CD1c-positive myeloid dendritic cell (primary cell): Measurements from ENCODE around the gene DCAF7.

Experiments
- DNase-seq: peaks from one replicate; pipeline ENCODE4 v3.0.0-alpha.2; 2016; ENCODE audit errors: extremely low spot score

DCAF7 gene

DNA sequence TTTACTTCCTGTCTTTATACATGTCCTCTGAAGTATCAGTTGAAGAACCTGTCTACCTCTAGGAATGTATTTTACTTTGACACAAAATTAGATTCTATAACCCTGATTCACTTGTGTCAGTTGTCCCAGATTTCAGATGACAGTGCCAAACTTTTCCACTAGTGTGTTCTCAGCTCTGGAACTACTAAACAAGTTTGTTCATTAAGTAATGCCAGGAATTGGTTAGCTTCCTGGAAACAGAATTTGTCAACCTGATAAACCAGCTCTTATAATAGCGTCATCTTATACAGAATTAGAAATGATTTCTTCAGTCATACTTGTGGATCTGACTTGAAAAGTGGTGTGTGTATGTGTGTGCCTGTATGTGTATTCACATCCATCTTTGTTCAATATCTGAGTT, 79.3 kb downstream of the DCAF7 start:
- DNase-seq, result no peak

DNA sequence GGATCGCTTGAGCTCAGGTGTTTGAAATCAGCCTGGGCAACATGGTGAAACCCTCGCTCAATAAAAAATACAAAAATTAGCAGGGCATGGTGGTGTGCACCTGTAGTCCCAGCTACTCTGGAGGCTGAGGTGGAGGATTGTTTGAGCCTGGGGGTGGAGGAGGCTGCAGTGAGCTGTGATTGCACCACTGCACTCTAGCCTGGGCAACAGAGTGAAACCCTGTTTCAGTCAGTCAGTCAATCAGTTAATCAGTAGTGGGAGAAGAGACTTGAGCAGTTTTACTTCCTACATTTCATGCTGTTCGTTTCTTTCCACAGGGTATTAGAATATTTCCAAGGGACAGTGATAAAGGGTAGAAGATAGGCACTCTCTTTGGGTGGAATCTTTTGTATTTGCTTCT, 80.8 kb downstream of the DCAF7 start:
- DNase-seq, result no peak

DNA sequence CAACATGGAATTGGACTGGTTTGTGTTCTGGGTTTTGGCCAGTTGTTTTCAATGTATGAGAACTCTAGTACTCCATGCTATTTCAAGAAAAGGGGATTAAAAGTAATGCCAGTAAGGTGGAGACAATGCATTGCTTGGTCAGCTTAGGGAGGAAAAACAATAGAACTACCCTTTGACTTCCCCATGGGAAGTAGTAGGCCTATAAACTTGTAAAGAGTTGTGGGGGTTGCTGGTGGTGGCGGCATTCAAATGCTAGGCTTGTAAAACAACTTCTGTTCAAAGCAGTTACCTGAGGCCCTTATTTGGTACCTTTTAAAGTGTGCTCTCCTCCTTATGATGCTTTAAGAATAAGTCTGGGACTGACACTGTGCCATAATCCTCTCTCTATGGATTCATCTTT, 81.3 kb downstream of the DCAF7 start:
- DNase-seq, result no peak

DNA sequence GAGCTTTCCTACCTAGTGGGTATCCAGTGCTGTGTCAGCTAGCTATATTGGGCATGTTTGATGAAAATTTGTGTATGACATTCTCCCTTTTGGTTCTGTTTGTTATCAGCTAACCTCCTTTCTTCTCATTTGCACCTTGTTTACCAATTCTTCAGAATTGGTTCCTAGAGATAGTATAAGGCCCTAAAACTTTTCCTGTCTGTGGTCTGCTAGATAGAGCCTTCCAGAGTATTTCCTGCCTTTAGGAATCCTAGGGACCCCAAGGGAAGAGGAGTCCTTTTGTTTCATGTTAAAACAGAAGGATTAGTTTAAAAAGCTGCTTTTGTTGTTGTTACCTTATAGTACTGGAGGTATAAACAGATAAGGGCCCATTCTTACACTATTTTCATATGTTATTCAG, 83.5 kb downstream of the DCAF7 start:
- DNase-seq, result no peak

DNA sequence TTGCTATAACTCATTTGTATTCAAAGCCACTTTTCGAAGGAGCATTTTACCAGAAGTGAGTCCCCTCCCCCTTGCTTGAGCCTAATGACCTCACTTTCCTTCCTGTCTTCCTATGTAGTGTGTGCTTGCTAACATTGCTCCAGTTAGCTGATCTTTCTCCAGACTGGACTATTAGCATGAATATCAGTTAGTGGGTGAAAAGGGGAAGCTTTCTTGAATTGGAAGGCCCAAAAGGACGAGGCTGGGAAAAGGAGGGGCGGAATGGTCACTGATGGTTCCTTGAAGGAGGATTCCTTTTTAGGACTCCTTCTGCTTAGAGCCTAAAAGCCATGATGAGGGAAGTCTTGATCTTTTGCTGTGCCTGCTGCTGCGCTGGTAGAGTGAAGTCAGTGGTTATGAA, 83.9 kb downstream of the DCAF7 start:
- DNase-seq, result peak; percentile 79

DNA sequence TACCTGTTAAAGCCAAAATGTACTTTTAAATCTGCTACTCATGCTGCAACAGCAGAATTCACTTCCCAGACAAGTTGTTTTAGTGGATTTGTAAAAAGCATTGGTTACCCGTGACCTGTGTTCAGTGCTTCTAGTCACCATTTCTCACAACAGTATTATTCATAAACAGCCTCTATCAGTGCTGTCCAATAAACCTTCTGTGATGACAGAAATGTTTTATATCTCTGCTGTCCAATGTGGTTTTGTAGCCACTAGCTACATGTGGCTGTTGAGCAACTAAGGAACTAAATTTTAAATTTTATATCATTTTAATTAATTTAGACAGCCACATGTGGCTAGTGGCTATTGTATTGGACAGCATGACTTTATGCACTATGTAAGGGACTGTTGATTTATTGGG, 84.5 kb downstream of the DCAF7 start:
- DNase-seq, result no peak

DNA sequence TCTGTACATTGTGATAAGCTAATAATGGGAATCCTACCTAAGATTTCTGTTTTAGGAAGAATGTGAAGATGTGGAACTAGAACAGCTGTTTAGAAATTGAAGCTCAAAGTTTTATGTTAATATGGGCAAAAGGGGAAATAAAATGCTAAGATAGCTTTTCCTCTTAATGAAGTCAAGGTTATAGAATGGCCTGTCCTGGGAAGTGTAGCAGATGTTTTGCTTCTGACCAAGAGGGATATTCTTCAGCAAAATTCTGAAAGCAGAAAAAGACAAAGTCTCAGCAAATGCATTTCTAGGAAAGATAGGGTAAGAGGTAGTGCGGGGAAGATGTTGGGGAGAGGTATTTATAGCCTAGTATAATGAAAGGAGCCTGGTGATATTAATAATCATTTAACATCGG, 85.0 kb downstream of the DCAF7 start:
- DNase-seq, result peak; percentile 49

DNA sequence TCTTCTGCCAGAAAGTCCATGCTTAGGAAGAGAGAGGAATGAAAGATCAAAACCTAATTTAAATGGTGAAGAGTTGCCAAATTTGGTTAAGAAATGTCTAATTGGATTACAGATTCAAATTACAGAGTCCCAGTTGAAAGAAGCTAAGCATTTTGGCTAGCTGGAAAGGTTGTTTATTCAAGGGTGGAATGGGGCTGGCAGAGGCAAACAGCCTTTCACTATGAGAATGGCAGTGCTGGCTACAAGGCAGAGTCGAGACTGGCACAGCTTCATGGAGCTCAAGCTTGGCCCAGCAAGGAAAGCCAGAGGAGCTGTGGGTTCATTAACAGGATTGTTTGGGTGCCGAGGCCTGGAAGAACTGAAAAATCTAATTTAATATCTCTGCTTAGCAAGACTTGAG, 85.5 kb downstream of the DCAF7 start:
- DNase-seq, result no peak

DNA sequence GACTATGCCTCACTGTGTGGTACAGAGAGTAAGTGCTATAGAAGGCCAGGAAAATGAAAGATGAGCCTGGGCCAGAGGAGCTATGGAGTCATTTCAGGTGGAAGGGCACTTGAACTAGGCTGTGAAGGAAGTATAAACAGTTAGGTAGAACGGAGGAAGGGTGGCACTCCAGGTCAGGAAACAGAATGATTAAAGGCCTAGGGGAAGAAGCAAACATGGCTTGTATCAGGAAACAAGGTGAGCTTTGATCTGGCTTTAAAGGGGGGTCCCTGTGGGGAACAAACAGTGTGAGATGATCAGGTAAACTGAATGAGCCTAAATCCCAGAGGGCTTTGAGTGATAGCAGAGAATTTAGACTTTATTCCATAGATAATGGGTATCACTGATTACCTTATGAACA, 88.8 kb downstream of the DCAF7 start:
- no peak for DNase-seq

DNA sequence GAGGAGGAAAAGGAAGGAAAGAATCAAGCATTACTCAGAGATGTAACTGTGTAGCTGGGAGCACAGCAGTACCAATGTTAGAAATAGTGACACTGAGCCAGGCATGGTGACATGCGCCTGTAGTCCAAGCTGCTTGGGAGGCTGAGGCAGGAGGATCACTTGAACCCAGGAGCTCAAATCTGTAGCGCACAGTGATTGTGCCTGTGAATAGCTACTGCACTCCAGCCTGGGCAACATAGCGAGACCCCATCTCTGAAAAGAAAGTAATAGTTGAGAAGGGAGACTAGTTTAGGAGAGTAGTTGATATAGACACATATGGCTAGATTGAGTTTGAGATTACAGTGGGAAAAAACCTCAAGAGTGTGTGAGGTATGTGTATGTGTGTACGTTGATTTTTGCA, 89.8 kb downstream of the DCAF7 start:
- no peak for DNase-seq

DNA sequence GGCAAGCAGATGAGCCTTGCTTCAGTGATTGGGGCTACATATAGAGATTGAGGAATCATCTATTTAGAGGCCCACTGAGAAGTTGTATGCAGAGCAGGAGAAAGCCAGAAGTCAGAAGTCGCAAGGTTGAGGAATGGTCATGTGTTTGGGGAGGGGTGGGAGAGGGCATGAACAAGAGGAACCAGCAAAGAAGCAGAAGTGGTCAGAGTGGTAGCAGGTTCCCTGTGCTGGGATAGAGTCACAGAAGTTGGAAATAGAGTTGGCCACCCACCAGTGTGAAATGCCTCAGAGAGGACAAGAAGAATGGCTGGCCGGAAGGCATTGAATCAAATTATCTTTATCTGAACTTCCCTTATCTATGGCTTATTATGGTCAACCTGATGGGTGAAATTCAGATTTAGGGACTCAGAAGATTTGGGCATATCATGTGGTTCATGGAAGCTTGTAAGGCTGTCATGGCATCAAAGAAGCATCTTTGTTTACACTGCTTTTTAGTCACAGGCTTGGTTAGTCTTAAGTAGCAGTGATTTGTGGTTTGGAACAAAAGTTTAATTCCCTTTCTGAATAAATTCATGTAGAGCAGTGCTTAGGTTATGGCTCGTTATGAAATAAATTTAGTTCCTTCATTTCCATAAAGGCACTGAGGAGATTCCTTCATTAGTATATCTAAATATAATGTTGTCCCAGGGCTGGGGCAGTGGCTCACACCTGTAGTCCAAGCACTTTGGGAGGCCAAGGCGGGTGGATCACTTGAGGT, 91.6 kb downstream of the DCAF7 start:
- peak; percentile 93 for DNase-seq
